HEK293 (cell line): ENCODE measurements around the gene MACF1.

Experiments used
- SCRT1 ChIP-seq: fragments of 450-650 bp; formaldehyde crosslinking; IDR thresholded peaks from 2 replicates; pipeline ENCODE4 v1.5.1; 2016; ENCODE audit warnings: missing biosample characterization, missing genetic modification characterization, borderline replicate concordance
- SP7 ChIP-seq: fragments of 450-650 bp; formaldehyde crosslinking; IDR thresholded peaks from 2 replicates; pipeline ENCODE4 v1.5.1; 2016; ENCODE audit warnings: missing biosample characterization, missing genetic modification characterization
- TRIM28 ChIP-seq: IDR thresholded peaks from 2 replicates; pipeline ENCODE4 v1.6.1; 2011; ENCODE audit warnings: low read length, control low read depth, borderline replicate concordance
- ZBTB48 ChIP-seq: fragments of 450-650 bp; formaldehyde crosslinking; IDR thresholded peaks from 2 replicates; pipeline ENCODE4 v1.5.1; 2016; ENCODE audit warnings: missing biosample characterization, missing genetic modification characterization
- ZFP69B ChIP-seq: fragments of 450-650 bp; formaldehyde crosslinking; IDR thresholded peaks from 2 replicates; pipeline ENCODE4 v1.5.1; 2016; ENCODE audit warnings: missing biosample characterization, missing genetic modification characterization
- ZNF596 ChIP-seq: fragments of 450-650 bp; IDR thresholded peaks from 2 replicates; pipeline ENCODE4 v1.5.0; 2018; ENCODE audit warnings: missing biosample characterization, mild to moderate bottlenecking, missing genetic modification characterization, moderate library complexity
- ZNF830 ChIP-seq: fragments of 450-650 bp; IDR thresholded peaks from 2 replicates; pipeline ENCODE4 v1.5.0; 2018; ENCODE audit warnings: missing biosample characterization, missing genetic modification characterization, low read depth, mild to moderate bottlenecking, moderate library complexity
- ZSCAN5A ChIP-seq: fragments of 450-650 bp; formaldehyde crosslinking; IDR thresholded peaks from 2 replicates; pipeline ENCODE4 v1.5.1; 2016; ENCODE audit warnings: missing biosample characterization, missing genetic modification characterization

- no peak for TF ChIP-seq SP7 (tag by site-specific recombination)
- no peak for TF ChIP-seq TRIM28
- no peak for TF ChIP-seq SCRT1 (tag by site-specific recombination)
- no peak for TF ChIP-seq ZSCAN5A (tag by site-specific recombination)
- no peak for TF ChIP-seq ZBTB48 (tag by site-specific recombination)
- no peak for TF ChIP-seq ZFP69B (tag by site-specific recombination)
- TF ChIP-seq ZNF830 (tag by site-specific recombination), result no peak
- TF ChIP-seq ZNF596 (tag by site-specific recombination), result no peak
Observed at GRCh38 chr1:39243302-39243701, 38.8 kb downstream of the MACF1 start.
